Endodermal cell (in vitro differentiated cells): ENCODE results near the gene DCAF4L1. TPM values are rescaled to one million over a fixed set of nuclear protein-coding genes. Genes with fewer than 3 reads are reported as not detected.
A peak's percentile ranks its signal among the peaks of the same experiment; 100 is the strongest.

Experiments used
- DNase-seq: peaks from one replicate; pipeline ENCODE4 v3.0.0-alpha.2; 2017
- H3K27ac ChIP-seq: 2 replicates; pipeline ENCODE4 v1.5.1; 2013; ENCODE audit warnings: mild to moderate bottlenecking, low read depth, low read length, moderate library complexity
- H3K27me3 ChIP-seq: 2 replicates; pipeline ENCODE4 v1.6.1; 2013; ENCODE audit warnings: mild to moderate bottlenecking, low read length, moderate library complexity; ENCODE audit not compliant: insufficient read depth, control insufficient read depth, poor library complexity, severe bottlenecking
- H3K36me3 ChIP-seq: 2 replicates; pipeline ENCODE4 v1.7.0; 2013; ENCODE audit warnings: mild to moderate bottlenecking, low read length, moderate library complexity; ENCODE audit not compliant: control insufficient read depth, insufficient read depth
- H3K4me1 ChIP-seq: one replicate; pipeline ENCODE4 v1.7.0; 2013; ENCODE audit warnings: low read length; ENCODE audit not compliant: control insufficient read depth, insufficient read depth
- H3K4me3 ChIP-seq: 2 replicates; pipeline ENCODE4 v1.5.1; 2013; ENCODE audit warnings: mild to moderate bottlenecking, low read length, moderate library complexity
- H3K9ac ChIP-seq: 2 replicates; pipeline ENCODE4 v1.6.1; 2013; ENCODE audit warnings: mild to moderate bottlenecking, low read length, moderate library complexity; ENCODE audit not compliant: poor library complexity, severe bottlenecking; ENCODE audit errors: extremely low read depth
- H3K9me3 ChIP-seq: 2 replicates; pipeline ENCODE4 v1.6.1; 2013; ENCODE audit warnings: mild to moderate bottlenecking, low read length, moderate library complexity; ENCODE audit not compliant: control insufficient read depth
- H3K27ac Mint-ChIP-seq: 2 replicates; pipeline ENCODE4 v1.8.0; 2020; ENCODE audit warnings: mixed read lengths
- H3K27me3 Mint-ChIP-seq: 2 replicates; pipeline ENCODE4 v1.8.0; 2021; ENCODE audit warnings: mild to moderate bottlenecking, mixed read lengths; ENCODE audit not compliant: insufficient read depth
- H3K36me3 Mint-ChIP-seq: 2 replicates; pipeline ENCODE4 v1.8.0; 2020; ENCODE audit warnings: low read depth, mixed read lengths
- H3K4me1 Mint-ChIP-seq: 2 replicates; pipeline ENCODE4 v1.8.0; 2020; ENCODE audit warnings: mixed read lengths
- H3K4me3 Mint-ChIP-seq: 2 replicates; pipeline ENCODE4 v1.8.0; 2020; ENCODE audit warnings: mild to moderate bottlenecking, moderate library complexity, mixed read lengths
- H3K9me3 Mint-ChIP-seq: 2 replicates; pipeline ENCODE4 v1.8.0; 2020; ENCODE audit warnings: mild to moderate bottlenecking, mixed read lengths
- CTCF ChIP-seq: fragments of 200-600 bp; sonication (generic); conservative IDR thresholded peaks from 2 replicates; pipeline ENCODE4 v1.5.0; 2021; ENCODE audit warnings: antibody characterized with exemption, mild to moderate bottlenecking
- WGBS, 2 experiments: methylation state at CpG; one replicate each; pipeline versions ENCODE4 v1.1.5 to v1.1.7; 2013; ENCODE audit warnings: missing lambda C conversion rate in 2 of 2, mixed read lengths in 1 of 2; ENCODE audit not compliant: insufficient coverage in 1 of 2, insufficient read length in 1 of 2; 5-methylcytosine and 5-hydroxymethylcytosine counted together
- total RNA-seq, 2 donors: library from RNA; stranded (reverse); fragmentation: NEBNext Ultra II Directional in 1 of 2; extraction: Animal tissue kit (Norgen Biotek cat#: 25700) in 1 of 2; gene quantifications; 2 replicates in 1 of 2; 3 replicates in 1 of 2; pipeline ENCODE4 v1.2.1, GENCODE V29; 2021

The DCAF4L1 gene
- total RNA-seq, 2 donors from 2014 or later = 0.15 to 0.18 TPM

- 1 to 4% methylated on average over 9 to 12 of the region's 12 CpGs for WGBS, 2 experiments
- peak overlapping the region; percentile 92 for H3K27ac Mint-ChIP-seq
Measured at GRCh38 chr4:41989994-41990364, 8.4 kb downstream of the DCAF4L1 start.

GRCh38 chr4:41990365-41991111 is 9.0 kb downstream of the DCAF4L1 start, which contains the start of gene SLC30A9:
Gene SLC30A9, plus strand, starts transcription at chr4:41990530. Its CDS starts 122 bp downstream, at chr4:41990652.
- H3K4me1 ChIP-seq = no peaks in the 10 kb centered on the region
- peak; percentile 76 for TF ChIP-seq CTCF
- Mint-ChIP-seq H3K27ac (peak within 1 kb of the TSS; percentile 92), H3K4me3 (peak within 1 kb of the TSS; percentile 81), H3K27me3 (no peaks in the 10 kb centered on the region), H3K36me3 (no peaks in the 10 kb centered on the region), H3K4me1 (peaks cover 11% of the 10 kb centered on the region), H3K9me3 (no peaks in the 10 kb centered on the region)
- H3K9ac ChIP-seq = peak within 1 kb of the TSS; percentile 84
- H3K27ac ChIP-seq = peak within 1 kb of the TSS; percentile 21
- no peaks in the 10 kb centered on the region for H3K9me3 ChIP-seq
- no peaks in the 10 kb centered on the region for H3K27me3 ChIP-seq
- 0% methylated on average over 23 to 64 of the region's 64 CpGs for WGBS, 2 experiments
- H3K36me3 ChIP-seq = no peaks in the 10 kb centered on the region
- H3K4me3 ChIP-seq = peak within 1 kb of the TSS; percentile 99
- peak; percentile 97 for DNase-seq

More at GRCh38 chr4:41989994-41990364, 8.4 kb downstream of the DCAF4L1 start:
- DNase-seq = no peak
- Mint-ChIP-seq H3K9me3 (no peaks in the 10 kb centered on the region), H3K36me3 (no peaks in the 10 kb centered on the region), H3K4me3 (peak overlapping the region; percentile 81), H3K27me3 (no peaks in the 10 kb centered on the region), H3K4me1 (peaks cover 11% of the 10 kb centered on the region)
- Histone ChIP-seq H3K27me3 (no peaks in the 10 kb centered on the region), H3K36me3 (no peaks in the 10 kb centered on the region), H3K27ac (no peak overlapping the region), H3K9ac (peak overlapping the region; percentile 84), H3K4me1 (no peaks in the 10 kb centered on the region), H3K9me3 (no peaks in the 10 kb centered on the region), H3K4me3 (peak overlapping the region; percentile 99)
- no peak for TF ChIP-seq CTCF

- H3K9me3 Mint-ChIP-seq = no peaks in the 10 kb centered on the region
- no peak overlapping the region for H3K27ac ChIP-seq
- DNase-seq = no peak
- no peak for TF ChIP-seq CTCF
- H3K4me1 ChIP-seq = no peaks in the 10 kb centered on the region
- H3K9me3 ChIP-seq = no peaks in the 10 kb centered on the region
- 87 to 94% methylated on average over 9 to 10 of the region's 10 CpGs for WGBS, 2 experiments
- H3K9ac ChIP-seq = no peak overlapping the region
- peak overlapping the region; percentile 81 for H3K4me3 Mint-ChIP-seq
- H3K27me3 Mint-ChIP-seq = no peaks in the 10 kb centered on the region
- no peaks in the 10 kb centered on the region for H3K36me3 Mint-ChIP-seq
- peaks cover 11% of the 10 kb centered on the region for H3K4me1 Mint-ChIP-seq
- peak overlapping the region; percentile 99 for H3K4me3 ChIP-seq
- no peaks in the 10 kb centered on the region for H3K27me3 ChIP-seq
- H3K27ac Mint-ChIP-seq = no peak overlapping the region
- no peaks in the 10 kb centered on the region for H3K36me3 ChIP-seq
Measured at GRCh38 chr4:41991916-41992767, 10.6 kb downstream of the DCAF4L1 start.
